PC-9 (cell line): ENCODE results near the gene MAP3K20. TPM values are rescaled to one million over a fixed set of nuclear protein-coding genes. Genes with fewer than 3 reads are reported as not detected.

Experiments
- BruUV-seq: library from RNA; stranded (reverse); fragments of 400-500 nt; replicated peaks from 2 replicates; lab custom pipeline; 2021; lab: Mats Ljungman, UMichigan
- CTCF ChIA-PET: fragments of 300-600 bp; sonication (Branson Sonifier 250); formaldehyde crosslinking; loops from one replicate; lab custom pipeline; 2022; ENCODE audit warnings: antibody characterized with exemption; lab: Charles Lee
- POLR2A ChIA-PET: fragments of 300-600 bp; sonication (Branson Sonifier 250); formaldehyde crosslinking; loops from one replicate; lab custom pipeline; 2022; ENCODE audit warnings: antibody characterized with exemption; ENCODE audit not compliant: unreplicated experiment; lab: Charles Lee
- DNase-seq, 2 experiments: peaks; one replicate each; pipeline versions ENCODE4 v3.0.0 to v3.0.0-alpha.2; 2015 to 2022; ENCODE audit warnings: mixed read lengths in 1 of 2
- H2AFZ ChIP-seq: fragments of 200-600 bp; sonication (generic); 2 replicates; pipeline ENCODE4 v1.8.1; 2017; ENCODE audit warnings: antibody characterized with exemption
- H3F3A ChIP-seq: fragments of 200-600 bp; sonication (generic); 2 replicates; pipeline ENCODE4 v1.8.1; 2017; ENCODE audit warnings: antibody characterized with exemption, mild to moderate bottlenecking, low read depth; ENCODE audit not compliant: insufficient read depth
- H3K27ac ChIP-seq: fragments of 200-600 bp; sonication (generic); 2 replicates; pipeline ENCODE4 v1.6.1; 2016; ENCODE audit warnings: mixed run types
- H3K27me3 ChIP-seq: fragments of 200-600 bp; sonication (generic); 2 replicates; pipeline ENCODE4 v1.6.1; 2016; ENCODE audit warnings: low read depth, mixed run types; ENCODE audit not compliant: insufficient read depth
- H3K36me3 ChIP-seq: fragments of 200-600 bp; sonication (generic); 2 replicates; pipeline ENCODE4 v1.6.1; 2016; ENCODE audit warnings: low read depth, mixed run types
- H3K4me1 ChIP-seq: fragments of 200-600 bp; sonication (generic); replicated peaks from 2 replicates; pipeline ENCODE4 v1.6.1; 2016; ENCODE audit warnings: mixed run types; ENCODE audit not compliant: insufficient read depth
- H3K4me2 ChIP-seq: fragments of 200-600 bp; sonication (generic); 2 replicates; pipeline ENCODE4 v1.6.1; 2017; ENCODE audit warnings: mixed run types
- H3K4me3 ChIP-seq: fragments of 200-600 bp; sonication (generic); 2 replicates; pipeline ENCODE4 v1.6.1; 2016; ENCODE audit warnings: mixed run types
- H3K79me2 ChIP-seq: fragments of 200-600 bp; sonication (generic); 2 replicates; pipeline ENCODE4 v1.6.1; 2017; ENCODE audit warnings: low read depth, mixed run types
- H3K9me2 ChIP-seq: fragments of 200-600 bp; sonication (generic); 2 replicates; pipeline ENCODE4 v1.8.1; 2017; ENCODE audit warnings: mild to moderate bottlenecking; ENCODE audit not compliant: insufficient read depth
- H3K9me3 ChIP-seq: fragments of 200-600 bp; sonication (generic); 2 replicates; pipeline ENCODE4 v1.8.1; 2016; ENCODE audit warnings: low read depth; ENCODE audit not compliant: insufficient read depth
- H4K20me1 ChIP-seq: fragments of 200-600 bp; sonication (generic); 2 replicates; pipeline ENCODE4 v1.8.1; 2017; ENCODE audit not compliant: insufficient read depth
- EZH2 ChIP-seq: fragments of 200-600 bp; sonication (generic); IDR thresholded peaks from 2 replicates; pipeline ENCODE4 v1.8.0; 2017; ENCODE audit warnings: antibody characterized with exemption, low read depth
- intact Hi-C: fragments of 100-400 bp; cut with micrococcal nuclease; formaldehyde crosslinking; loops from one replicate; pipeline ENCODE4 v1.10.0; 2022; ENCODE audit not compliant: unreplicated experiment
- total RNA-seq: library from RNA; stranded (reverse); gene quantifications from 2 replicates; pipeline ENCODE4 v1.2.3, GENCODE V29; 2021
- TF ChIP-seq, protein P1 (sequence below): fragments of 200-600 bp; sonication (generic); conservative IDR thresholded peaks from 2 replicates; pipeline ENCODE4 v1.6.1; 2017; ENCODE audit warnings: mixed run types, antibody characterized with exemption, mild to moderate bottlenecking, moderate library complexity

Gene MAP3K20
- total RNA-seq, 1 experiment from 2014 or later: 58.5 TPM

DNA sequence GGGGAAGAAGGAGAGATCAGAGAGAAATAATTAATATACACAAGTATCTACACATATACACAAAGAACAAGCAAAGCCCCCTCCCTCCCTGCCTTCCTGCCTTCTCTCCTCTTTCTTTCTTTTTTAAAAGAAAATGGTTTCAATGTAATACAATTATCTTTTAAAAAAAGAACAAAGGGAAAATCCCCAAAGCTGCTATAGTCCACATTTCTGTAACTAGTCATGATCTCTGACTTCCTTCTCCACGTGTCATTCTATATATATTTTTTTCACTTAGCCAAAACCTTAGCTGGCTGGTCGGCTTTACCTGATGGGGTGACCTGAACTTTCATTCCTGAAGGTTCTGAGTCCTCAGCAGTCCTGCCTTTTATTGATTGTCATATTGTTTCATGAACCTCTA is 44.3 kb downstream of the MAP3K20 start:
- TF ChIP-seq, protein P1, sequence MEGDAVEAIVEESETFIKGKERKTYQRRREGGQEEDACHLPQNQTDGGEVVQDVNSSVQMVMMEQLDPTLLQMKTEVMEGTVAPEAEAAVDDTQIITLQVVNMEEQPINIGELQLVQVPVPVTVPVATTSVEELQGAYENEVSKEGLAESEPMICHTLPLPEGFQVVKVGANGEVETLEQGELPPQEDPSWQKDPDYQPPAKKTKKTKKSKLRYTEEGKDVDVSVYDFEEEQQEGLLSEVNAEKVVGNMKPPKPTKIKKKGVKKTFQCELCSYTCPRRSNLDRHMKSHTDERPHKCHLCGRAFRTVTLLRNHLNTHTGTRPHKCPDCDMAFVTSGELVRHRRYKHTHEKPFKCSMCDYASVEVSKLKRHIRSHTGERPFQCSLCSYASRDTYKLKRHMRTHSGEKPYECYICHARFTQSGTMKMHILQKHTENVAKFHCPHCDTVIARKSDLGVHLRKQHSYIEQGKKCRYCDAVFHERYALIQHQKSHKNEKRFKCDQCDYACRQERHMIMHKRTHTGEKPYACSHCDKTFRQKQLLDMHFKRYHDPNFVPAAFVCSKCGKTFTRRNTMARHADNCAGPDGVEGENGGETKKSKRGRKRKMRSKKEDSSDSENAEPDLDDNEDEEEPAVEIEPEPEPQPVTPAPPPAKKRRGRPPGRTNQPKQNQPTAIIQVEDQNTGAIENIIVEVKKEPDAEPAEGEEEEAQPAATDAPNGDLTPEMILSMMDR: no peak
- no peak for TF ChIP-seq EZH2
- no peaks in the 10 kb centered on the region for H3K9me2 ChIP-seq
- H3K27me3 ChIP-seq: no peaks in the 10 kb centered on the region
- H4K20me1 ChIP-seq: no peaks in the 10 kb centered on the region
- intact Hi-C loops: no loop called here
- POLR2A ChIA-PET: no interaction called here
- H3K9me3 ChIP-seq: no peaks in the 10 kb centered on the region
- H2AFZ ChIP-seq: no peak overlapping the region
- DNase-seq: no peak
- no peak overlapping the region for H3K4me2 ChIP-seq
- H3K79me2 ChIP-seq: peaks cover 30% of the 10 kb centered on the region
- BruUV-seq: no TSS peak
- H3K4me3 ChIP-seq: no peak overlapping the region
- CTCF ChIA-PET: interaction anchor here (0.5 kb wide), 1 partner anchor 75 kb away, joined by 3 read pairs; no protein-coding TSS in a partner anchor
- no peak overlapping the region for H3K27ac ChIP-seq
- peaks cover 3% of the 10 kb centered on the region; the same call in 1 of the 2 replicates for H3K36me3 ChIP-seq
- no peaks in the 10 kb centered on the region for H3F3A ChIP-seq
- no peaks in the 10 kb centered on the region for H3K4me1 ChIP-seq

DNA sequence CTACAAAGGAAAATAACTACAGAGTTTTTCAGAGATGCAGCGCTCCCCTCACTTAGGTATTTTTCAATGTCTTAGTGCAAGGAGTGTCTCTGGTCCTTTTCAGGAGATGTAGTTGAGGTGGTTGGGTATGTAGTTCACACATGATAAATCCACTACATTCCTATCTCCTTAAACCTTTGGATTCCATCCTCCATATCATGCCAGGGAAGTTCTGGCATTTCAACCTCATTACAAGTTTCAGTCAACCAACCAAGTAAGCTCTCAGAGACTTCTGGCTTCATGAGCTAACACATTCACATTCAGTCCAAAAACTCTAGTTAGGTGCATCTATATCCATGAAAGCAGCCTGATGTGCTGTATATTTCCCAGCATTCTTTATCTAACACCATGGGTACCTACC is 47.3 kb downstream of the MAP3K20 start:
- Histone ChIP-seq H3K27ac (no peak overlapping the region), H3K9me2 (no peaks in the 10 kb centered on the region), H4K20me1 (no peaks in the 10 kb centered on the region), H3K9me3 (no peaks in the 10 kb centered on the region), H3K4me1 (no peaks in the 10 kb centered on the region), H3F3A (no peaks in the 10 kb centered on the region), H3K36me3 (peaks cover 5% of the 10 kb centered on the region; the same call in 1 of the 2 replicates), H2AFZ (no peak overlapping the region), H3K4me3 (no peak overlapping the region), H3K27me3 (no peaks in the 10 kb centered on the region), H3K79me2 (peaks cover 17% of the 10 kb centered on the region; the same call in 1 of the 2 replicates), H3K4me2 (no peak overlapping the region)
- TF ChIP-seq, protein P1: no peak
- no peak for TF ChIP-seq EZH2
- no TSS peak for BruUV-seq
- DNase-seq: no peak
- POLR2A ChIA-PET: no interaction called here
- CTCF ChIA-PET: no interaction called here
- intact Hi-C loops: no loop called here

DNA sequence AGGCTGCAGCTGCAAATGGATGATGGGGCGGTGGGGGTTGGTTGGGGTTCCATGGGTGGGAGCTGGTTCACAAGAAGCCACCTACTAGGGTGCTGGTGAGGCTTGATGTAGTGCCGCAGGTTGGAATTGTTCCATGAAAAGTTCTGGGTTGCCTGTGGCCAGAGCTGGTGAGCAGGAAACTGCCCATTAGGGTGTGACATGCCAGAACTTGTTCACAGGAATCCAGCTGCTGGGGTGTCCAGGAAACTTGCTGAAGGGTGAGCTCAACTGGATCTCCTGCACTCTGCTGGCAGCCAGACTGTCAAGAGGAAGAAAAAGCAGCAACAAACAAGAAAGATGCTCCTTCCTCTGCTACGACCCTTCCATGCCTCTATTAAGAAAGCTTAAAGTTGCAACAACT is 48.8 kb downstream of the MAP3K20 start:
- Histone ChIP-seq H3K79me2 (0 out of 2 replicates have a peak, but pooled peaks cover 4% of the 10 kb centered on the region), H2AFZ (no peak overlapping the region), H3K9me2 (no peaks in the 10 kb centered on the region), H3K36me3 (peaks cover 9% of the 10 kb centered on the region), H3K9me3 (no peaks in the 10 kb centered on the region), H3K4me2 (no peak overlapping the region), H3K27ac (no peak overlapping the region), H3K4me1 (no peaks in the 10 kb centered on the region), H3K27me3 (no peaks in the 10 kb centered on the region), H3F3A (no peaks in the 10 kb centered on the region), H4K20me1 (no peaks in the 10 kb centered on the region), H3K4me3 (no peak overlapping the region)
- ChIA-PET CTCF (interaction anchor here (0.5 to 1.3 kb wide), 3 partner anchors 20 to 86 kb away, joined by 5 to 15 read pairs (median 5); no protein-coding TSS in a partner anchor), POLR2A (interaction anchor here (0.6 kb wide), 1 partner anchor 692 kb away, joined by 4 read pairs; no protein-coding TSS in a partner anchor)
- intact Hi-C loops: no loop called here
- DNase-seq: peak; percentile 11 to 64
- BruUV-seq: no TSS peak
- no peak for TF ChIP-seq EZH2
- TF ChIP-seq, protein P1: no peak
